Effector memory CD8-positive, alpha-beta T cell (primary cell): ENCODE data around the gene TJAP1.
A peak's percentile ranks its signal among the peaks of the same experiment; 100 is the strongest.

ENCODE experiments used
- ATAC-seq: fragments of 150-1000 bp; cut with Tn5 transposase; replicated peaks from 2 replicates; pipeline ENCODE4 v1.10.0; 2021; ENCODE audit warnings: mild to moderate bottlenecking, moderate library complexity
- DNase-seq, 3 experiments: peaks; one replicate each; pipeline ENCODE4 v3.0.0; 2021
- H3K27ac Mint-ChIP-seq, 2 donors: one replicate each; pipeline ENCODE4 v1.8.0; 2022; ENCODE audit warnings: mild to moderate bottlenecking in 2 of 2, mixed read lengths in 2 of 2, moderate library complexity in 2 of 2
- H3K27me3 Mint-ChIP-seq, 2 donors: one replicate each; pipeline ENCODE4 v1.8.0; 2022; ENCODE audit warnings: mixed read lengths in 2 of 2
- H3K36me3 Mint-ChIP-seq: one replicate; pipeline ENCODE4 v1.8.0; 2022; ENCODE audit warnings: mild to moderate bottlenecking, moderate library complexity, mixed read lengths; ENCODE audit not compliant: insufficient read depth
- H3K4me1 Mint-ChIP-seq, 2 donors: one replicate each; pipeline ENCODE4 v1.8.0; 2022; ENCODE audit warnings: low read depth in 2 of 2, mixed read lengths in 2 of 2
- H3K4me3 Mint-ChIP-seq, 2 donors: one replicate each; pipeline ENCODE4 v1.8.0; 2022; ENCODE audit warnings: mild to moderate bottlenecking in 2 of 2, mixed read lengths in 2 of 2, moderate library complexity in 2 of 2
- H3K9me3 Mint-ChIP-seq, 2 donors: one replicate each; pipeline ENCODE4 v1.8.0; 2022; ENCODE audit warnings: mixed read lengths in 2 of 2

The TJAP1 gene

GRCh38 chr6:43444036-43444435 is 33.3 kb upstream of the TJAP1 start:
- DNase-seq (no peak), ATAC-seq (no peak)
- H3K4me3 Mint-ChIP-seq, result no peak overlapping the region
- H3K36me3 Mint-ChIP-seq, result peaks cover 55% of the 10 kb centered on the region
- no peaks in the 10 kb centered on the region for H3K9me3 Mint-ChIP-seq
- no peaks in the 10 kb centered on the region for H3K27me3 Mint-ChIP-seq
- H3K27ac Mint-ChIP-seq, result peak overlapping the region in 1 of 2 donors; percentile 16
- peaks cover 2 to 4% of the 10 kb centered on the region in 2 donors for H3K4me1 Mint-ChIP-seq

- no peak overlapping the region for H3K4me3 Mint-ChIP-seq
- peaks cover 2 to 4% of the 10 kb centered on the region in 2 donors for H3K4me1 Mint-ChIP-seq
- no peaks in the 10 kb centered on the region for H3K9me3 Mint-ChIP-seq
- ATAC-seq, result no peak
- H3K36me3 Mint-ChIP-seq, result peaks cover 53% of the 10 kb centered on the region
- H3K27me3 Mint-ChIP-seq, result no peaks in the 10 kb centered on the region
- no peak for DNase-seq
- H3K27ac Mint-ChIP-seq, result peak overlapping the region in 1 of 2 donors; percentile 16
Measured at GRCh38 chr6:43444582-43444981, 32.8 kb upstream of the TJAP1 start.

- DNase-seq (no peak), ATAC-seq (no peak)
- Mint-ChIP-seq H3K36me3 (peaks cover 46% of the 10 kb centered on the region), H3K4me3 (no peak overlapping the region), H3K27ac (no peak overlapping the region), H3K4me1 (peaks cover 2 to 4% of the 10 kb centered on the region in 2 donors), H3K27me3 (no peaks in the 10 kb centered on the region), H3K9me3 (no peaks in the 10 kb centered on the region)
Measured at GRCh38 chr6:43445576-43445975, 31.8 kb upstream of the TJAP1 start.

GRCh38 chr6:43447604-43448003 is 29.8 kb upstream of the TJAP1 start:
- peak overlapping the region in 1 of 2 donors; percentile 20 for H3K27ac Mint-ChIP-seq
- DNase-seq, result no peak
- ATAC-seq, result no peak

GRCh38 chr6:43448916-43449315 is 28.5 kb upstream of the TJAP1 start:
- H3K27ac Mint-ChIP-seq, result peak overlapping the region in 1 of 2 donors; percentile 20
- no peak overlapping the region for H3K4me3 Mint-ChIP-seq
- H3K27me3 Mint-ChIP-seq, result no peaks in the 10 kb centered on the region
- peaks cover 0 to 4% of the 10 kb centered on the region in 2 donors for H3K4me1 Mint-ChIP-seq
- H3K9me3 Mint-ChIP-seq, result no peaks in the 10 kb centered on the region
- DNase-seq, result no peak
- ATAC-seq, result no peak
- peaks cover 29% of the 10 kb centered on the region for H3K36me3 Mint-ChIP-seq

More at GRCh38 chr6:43447604-43448003, 29.8 kb upstream of the TJAP1 start:
- Mint-ChIP-seq H3K27me3 (no peaks in the 10 kb centered on the region), H3K9me3 (no peaks in the 10 kb centered on the region), H3K4me1 (peaks cover 2 to 4% of the 10 kb centered on the region in 2 donors), H3K4me3 (no peak overlapping the region), H3K36me3 (peaks cover 38% of the 10 kb centered on the region)

GRCh38 chr6:43450699-43451131 is 26.7 kb upstream of the TJAP1 start:
- Mint-ChIP-seq H3K36me3 (peaks cover 17% of the 10 kb centered on the region), H3K9me3 (no peaks in the 10 kb centered on the region), H3K27ac (peak overlapping the region in 1 of 2 donors; percentile 65), H3K27me3 (no peaks in the 10 kb centered on the region), H3K4me1 (peaks cover 6 to 7% of the 10 kb centered on the region in 2 donors), H3K4me3 (no peak overlapping the region)
- DNase-seq, result no peak
- no peak for ATAC-seq

- DNase-seq, result no peak
- Mint-ChIP-seq H3K9me3 (no peaks in the 10 kb centered on the region), H3K27me3 (no peaks in the 10 kb centered on the region), H3K4me1 (peaks cover 12 to 13% of the 10 kb centered on the region in 2 donors), H3K36me3 (peaks cover 17% of the 10 kb centered on the region), H3K27ac (peak overlapping the region in 1 of 2 donors; percentile 52), H3K4me3 (no peak overlapping the region)
- ATAC-seq, result no peak
Measured at GRCh38 chr6:43451348-43451747, 26.0 kb upstream of the TJAP1 start.

GRCh38 chr6:43451939-43452338 is 25.4 kb upstream of the TJAP1 start:
- Mint-ChIP-seq H3K4me3 (no peak overlapping the region), H3K27me3 (no peaks in the 10 kb centered on the region), H3K36me3 (peaks cover 12% of the 10 kb centered on the region), H3K27ac (peak overlapping the region in 1 of 2 donors; percentile 52), H3K9me3 (no peaks in the 10 kb centered on the region), H3K4me1 (peaks cover 14 to 16% of the 10 kb centered on the region in 2 donors)
- DNase-seq (no peak), ATAC-seq (no peak)

GRCh38 chr6:43452896-43453295 is 24.5 kb upstream of the TJAP1 start:
- Mint-ChIP-seq H3K27ac (peak overlapping the region in 1 of 2 donors; percentile 52), H3K36me3 (peaks cover 4% of the 10 kb centered on the region), H3K9me3 (no peaks in the 10 kb centered on the region), H3K4me1 (peaks cover 14 to 16% of the 10 kb centered on the region in 2 donors), H3K4me3 (peak overlapping the region; percentile 20 to 83), H3K27me3 (no peaks in the 10 kb centered on the region)
- ATAC-seq, result no peak
- DNase-seq, result no peak

- DNase-seq, result no peak
- no peaks in the 10 kb centered on the region for H3K27me3 Mint-ChIP-seq
- H3K27ac Mint-ChIP-seq, result peak overlapping the region; percentile 30 to 61
- no peaks in the 10 kb centered on the region for H3K9me3 Mint-ChIP-seq
- ATAC-seq, result no peak
- H3K4me3 Mint-ChIP-seq, result peak overlapping the region; percentile 83 to 85
- H3K36me3 Mint-ChIP-seq, result peaks cover 4% of the 10 kb centered on the region
- H3K4me1 Mint-ChIP-seq, result peaks cover 14 to 16% of the 10 kb centered on the region in 2 donors
Measured at GRCh38 chr6:43453831-43454230, 23.5 kb upstream of the TJAP1 start.

GRCh38 chr6:43454290-43454695 is 23.1 kb upstream of the TJAP1 start:
- peak; percentile 58 to 67 (median 61) for DNase-seq
- Mint-ChIP-seq H3K36me3 (peaks cover 4% of the 10 kb centered on the region), H3K27me3 (no peaks in the 10 kb centered on the region), H3K27ac (peak overlapping the region; percentile 30 to 61), H3K9me3 (no peaks in the 10 kb centered on the region), H3K4me1 (peaks cover 14 to 16% of the 10 kb centered on the region in 2 donors), H3K4me3 (peak overlapping the region; percentile 83 to 85)
- peak; percentile 1 for ATAC-seq

- Mint-ChIP-seq H3K4me1 (peaks cover 14 to 16% of the 10 kb centered on the region in 2 donors), H3K4me3 (peak overlapping the region; percentile 83 to 85), H3K9me3 (no peaks in the 10 kb centered on the region), H3K27ac (peak overlapping the region; percentile 30 to 61), H3K27me3 (no peaks in the 10 kb centered on the region), H3K36me3 (peaks cover 4% of the 10 kb centered on the region)
- DNase-seq, result peak in 2 of 3 experiments; percentile 10 to 29
- peak; percentile 72 for ATAC-seq
Measured at GRCh38 chr6:43454696-43455530, 22.5 kb upstream of the TJAP1 start.

GRCh38 chr6:43455531-43456428 is 21.6 kb upstream of the TJAP1 start, which contains the start of gene DLK2:
Gene DLK2, minus strand, starts transcription at chr6:43455548. Its CDS starts 723 bp downstream, at chr6:43454825.
- Mint-ChIP-seq H3K4me3 (peak within 1 kb of the TSS; percentile 83 to 85), H3K27ac (peak within 1 kb of the TSS; percentile 61 to 72), H3K36me3 (peaks cover 4% of the 10 kb centered on the region), H3K27me3 (no peaks in the 10 kb centered on the region), H3K4me1 (peaks cover 14 to 16% of the 10 kb centered on the region in 2 donors), H3K9me3 (no peaks in the 10 kb centered on the region)
- DNase-seq, result peak; percentile 26 to 40 (median 28)
- peak; percentile 66 for ATAC-seq
